OCI-LY3 (cell line): ENCODE data around the gene TYW1.
"Not testable (repeated sequence)": the region's sequence is repeated elsewhere in the genome, so short reads cannot be mapped to it uniquely, and the experiment has no call there.

ENCODE experiments used
- EZH2phosphoT487 ChIP-seq: fragments of 200-600 bp; shearing (Covaris generic); IDR thresholded peaks from 2 replicates; pipeline ENCODE4 v1.6.1; 2018; ENCODE audit warnings: antibody characterized with exemption, mixed run types, low read depth
- TF ChIP-seq, protein P1 (sequence below): fragments of 200-600, 300-600 bp; sonication (generic); IDR thresholded peaks from 2 replicates; pipeline ENCODE4 v1.5.1; 2014; ENCODE audit warnings: antibody characterized with exemption, low read length, low read depth

DNA sequence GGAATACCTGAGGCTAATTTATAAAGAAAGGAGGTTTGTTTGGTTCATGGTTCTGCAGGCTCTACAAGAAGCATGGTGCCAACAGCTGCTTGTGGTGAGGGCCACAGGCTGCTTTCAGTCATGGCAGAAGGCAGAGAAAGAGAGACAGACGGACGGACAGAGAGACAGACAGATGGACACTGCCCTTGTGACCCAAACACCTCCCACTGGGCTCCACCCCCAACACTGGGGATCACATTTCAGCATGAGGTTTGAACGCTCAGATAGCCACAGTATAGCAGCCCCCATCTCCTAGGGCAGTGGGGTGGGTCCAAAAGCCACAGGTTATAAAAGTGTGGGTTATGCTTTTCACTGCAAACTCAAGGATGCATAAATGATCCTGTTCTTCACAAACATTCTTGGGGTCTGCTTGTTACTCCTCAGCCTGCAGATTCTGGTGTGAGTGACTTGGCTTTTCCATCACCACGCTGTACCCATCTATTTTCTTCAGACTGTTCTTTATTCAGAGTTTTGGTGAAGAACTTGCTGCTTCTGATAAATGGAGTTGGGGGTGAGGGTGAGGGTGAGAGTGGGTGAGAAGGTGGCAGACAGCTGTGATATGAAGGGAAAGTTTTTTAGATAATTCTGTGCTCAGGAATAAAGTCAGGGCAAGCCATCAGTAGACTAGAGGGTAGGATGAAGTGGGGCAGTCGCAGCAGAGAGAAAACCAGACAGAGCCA lies 194.5 kb downstream of the TYW1 start:
- TF ChIP-seq, protein P1, sequence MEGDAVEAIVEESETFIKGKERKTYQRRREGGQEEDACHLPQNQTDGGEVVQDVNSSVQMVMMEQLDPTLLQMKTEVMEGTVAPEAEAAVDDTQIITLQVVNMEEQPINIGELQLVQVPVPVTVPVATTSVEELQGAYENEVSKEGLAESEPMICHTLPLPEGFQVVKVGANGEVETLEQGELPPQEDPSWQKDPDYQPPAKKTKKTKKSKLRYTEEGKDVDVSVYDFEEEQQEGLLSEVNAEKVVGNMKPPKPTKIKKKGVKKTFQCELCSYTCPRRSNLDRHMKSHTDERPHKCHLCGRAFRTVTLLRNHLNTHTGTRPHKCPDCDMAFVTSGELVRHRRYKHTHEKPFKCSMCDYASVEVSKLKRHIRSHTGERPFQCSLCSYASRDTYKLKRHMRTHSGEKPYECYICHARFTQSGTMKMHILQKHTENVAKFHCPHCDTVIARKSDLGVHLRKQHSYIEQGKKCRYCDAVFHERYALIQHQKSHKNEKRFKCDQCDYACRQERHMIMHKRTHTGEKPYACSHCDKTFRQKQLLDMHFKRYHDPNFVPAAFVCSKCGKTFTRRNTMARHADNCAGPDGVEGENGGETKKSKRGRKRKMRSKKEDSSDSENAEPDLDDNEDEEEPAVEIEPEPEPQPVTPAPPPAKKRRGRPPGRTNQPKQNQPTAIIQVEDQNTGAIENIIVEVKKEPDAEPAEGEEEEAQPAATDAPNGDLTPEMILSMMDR = not testable (repeated sequence)
- TF ChIP-seq EZH2phosphoT487 = not testable (repeated sequence)
